GM21381 (cell line): Measurements from ENCODE around the gene IRF4.
"Not testable (repeated sequence)": the region's sequence is repeated elsewhere in the genome, so short reads cannot be mapped to it uniquely, and the experiment has no call there.

ENCODE experiments used
- ATAC-seq: cut with Tn5 transposase; IDR thresholded peaks from one replicate; pipeline ENCODE4 v1.9.1; 2021; ENCODE audit warnings: mild to moderate bottlenecking, moderate library complexity; ENCODE audit not compliant: unreplicated experiment

The IRF4 gene

DNA sequence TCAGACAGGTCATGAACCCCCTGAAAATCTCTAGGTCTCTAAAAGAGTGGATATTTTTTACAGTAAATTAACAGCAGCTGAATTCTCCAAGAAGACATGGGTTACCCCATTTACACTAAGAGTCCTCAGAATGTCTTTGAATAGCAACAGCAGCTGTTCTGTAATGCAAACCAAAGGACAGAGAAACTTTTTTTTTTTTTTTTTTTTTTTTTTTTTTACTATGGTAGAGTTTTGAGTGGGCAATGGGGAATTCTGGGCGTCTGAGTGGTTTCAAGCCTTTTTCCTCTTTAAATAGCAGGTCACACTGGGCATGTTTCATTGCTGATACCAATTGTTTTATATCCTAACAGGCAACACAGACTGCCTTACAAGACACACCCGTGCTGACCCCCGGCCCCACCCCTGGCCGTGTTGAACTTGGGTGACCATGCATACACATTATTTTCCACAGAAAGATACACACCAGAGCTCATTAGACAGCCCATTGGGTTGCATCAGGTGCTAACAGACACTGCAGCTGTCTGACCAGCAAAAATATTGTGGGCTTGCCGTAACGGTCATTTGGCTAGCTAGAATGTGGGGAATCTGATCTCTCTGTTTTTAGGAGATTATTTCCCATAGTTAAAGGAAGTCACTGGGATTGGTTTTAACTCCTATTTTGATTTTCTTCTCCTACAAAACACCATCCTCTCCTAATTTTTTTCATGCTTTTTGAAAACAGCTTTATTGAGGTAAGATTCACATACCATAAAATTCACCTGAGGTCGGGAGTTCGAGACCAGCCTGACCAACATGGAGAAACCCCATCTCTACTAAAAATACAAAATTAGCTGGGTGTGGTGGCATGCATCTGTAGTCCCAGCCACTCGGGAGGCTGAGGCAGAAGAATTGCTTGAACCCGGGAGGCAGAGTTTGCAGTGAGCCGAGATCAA, 26.7 kb upstream of the IRF4 start:
- no peak for ATAC-seq

DNA sequence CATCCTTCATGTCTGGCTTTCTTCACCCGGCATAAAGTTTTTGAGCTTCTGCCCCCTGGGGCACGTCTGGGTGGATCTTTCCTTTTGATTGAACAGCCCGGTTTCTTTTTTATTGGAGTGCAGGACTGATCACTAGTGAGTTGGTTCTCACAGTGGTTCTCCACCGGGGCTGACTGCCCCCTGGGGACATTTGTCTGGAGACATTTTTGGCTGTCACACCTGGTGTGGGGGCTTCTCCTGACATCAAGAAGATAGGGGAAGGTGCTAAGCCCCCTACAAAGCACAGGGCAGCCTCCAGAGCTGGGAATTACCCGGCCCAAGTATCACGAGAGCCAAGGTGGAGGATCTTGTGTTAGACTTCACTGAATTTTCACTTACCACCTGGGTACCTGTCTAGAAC, 25.7 kb upstream of the IRF4 start:
- no peak for ATAC-seq

DNA sequence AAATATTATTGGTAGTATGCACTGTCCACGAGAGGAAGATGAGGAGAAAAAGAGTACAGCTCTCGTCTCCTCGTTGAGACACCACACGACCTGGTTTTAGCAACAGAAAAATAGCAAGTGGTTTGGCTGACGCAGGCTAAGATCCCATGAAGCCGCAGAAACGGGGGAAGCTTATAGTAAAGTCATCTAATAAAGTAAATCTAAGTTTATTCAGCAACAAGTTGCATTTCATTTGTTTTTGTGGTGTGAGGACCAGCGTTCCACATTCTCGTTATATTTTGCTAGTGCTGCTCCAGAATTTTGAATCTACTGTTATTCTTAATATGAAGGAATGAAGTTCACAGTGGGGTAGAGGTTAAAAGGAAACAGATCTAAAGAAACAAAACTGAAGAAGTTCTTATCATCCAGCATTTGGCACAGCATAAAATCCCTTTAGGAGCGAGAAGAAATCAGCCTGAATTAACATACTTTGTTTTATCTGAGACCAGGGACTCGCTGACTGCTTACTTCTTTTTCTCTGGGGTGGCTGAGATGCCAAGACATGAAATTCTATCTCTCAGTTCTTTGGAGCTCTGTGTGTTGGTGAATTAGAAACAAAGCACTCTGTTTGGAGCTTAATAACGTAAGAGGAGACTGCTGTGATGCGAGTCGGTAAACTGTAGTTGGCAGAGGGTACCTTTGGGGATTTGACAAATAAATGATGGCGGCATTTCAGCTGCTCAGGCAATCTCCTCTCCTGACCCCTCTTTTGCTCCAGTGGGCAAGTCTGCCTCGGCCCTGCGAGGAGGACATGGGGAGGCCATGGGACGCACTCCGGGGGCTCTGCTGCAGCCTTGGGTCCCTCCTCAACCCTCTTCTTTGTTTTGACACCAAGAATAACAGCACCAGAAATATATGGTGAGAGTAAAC, 24.9 kb upstream of the IRF4 start:
- ATAC-seq, result no peak

DNA sequence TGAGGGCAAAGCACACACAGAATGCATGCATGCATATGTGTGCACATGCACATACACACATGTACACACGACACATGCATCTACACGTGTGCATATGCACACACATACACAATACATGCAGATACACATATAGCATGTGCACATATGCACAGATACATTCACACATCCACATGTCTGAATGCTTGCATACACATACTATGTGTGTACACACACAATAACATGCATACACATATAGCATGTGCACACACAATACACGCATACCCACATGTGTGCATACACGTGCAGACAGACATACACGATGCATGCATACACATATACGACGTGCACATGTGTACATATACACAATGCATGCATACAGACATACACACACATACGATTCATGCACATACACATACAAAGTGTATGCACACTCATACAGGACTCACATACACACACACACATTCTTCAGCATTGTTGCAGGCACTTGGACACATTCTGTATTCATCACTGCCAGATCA, 24.2 kb upstream of the IRF4 start:
- no peak for ATAC-seq

DNA sequence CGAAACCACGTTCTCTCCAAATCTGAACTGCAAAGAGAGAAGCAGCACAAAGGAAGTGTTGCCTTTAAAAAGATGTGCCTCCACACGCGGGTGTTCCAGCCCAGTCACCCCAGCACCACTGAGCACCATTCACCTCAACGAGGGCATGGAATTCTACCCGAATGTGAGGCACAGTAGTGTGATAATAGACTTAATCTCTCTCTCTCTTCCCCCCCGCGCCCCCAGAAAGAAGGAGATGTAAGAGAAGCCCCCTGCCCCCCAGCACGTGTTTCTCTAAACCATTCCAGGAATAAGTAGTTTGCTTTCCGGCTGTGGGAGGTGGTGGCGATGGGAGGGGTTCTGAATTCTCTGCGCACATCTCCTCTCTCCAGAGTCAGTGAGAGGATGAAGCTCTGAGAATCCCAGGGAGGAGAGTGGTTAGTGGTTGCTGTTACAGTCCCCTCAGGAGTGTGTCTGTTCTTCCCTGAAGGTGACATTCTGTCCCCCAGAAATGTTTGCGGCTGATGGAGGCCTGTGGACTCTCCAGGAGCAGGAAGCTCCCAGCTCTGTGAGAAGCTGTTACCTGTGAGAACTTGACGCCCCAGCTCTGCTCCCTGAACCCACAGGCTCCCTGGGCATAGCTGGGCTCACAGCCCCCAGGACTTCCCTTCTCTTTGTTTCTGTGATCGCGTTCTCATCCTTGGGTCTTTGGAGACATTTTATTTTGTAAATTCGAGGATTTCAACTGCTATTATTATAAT, 23.5 kb upstream of the IRF4 start:
- ATAC-seq, result no peak

DNA sequence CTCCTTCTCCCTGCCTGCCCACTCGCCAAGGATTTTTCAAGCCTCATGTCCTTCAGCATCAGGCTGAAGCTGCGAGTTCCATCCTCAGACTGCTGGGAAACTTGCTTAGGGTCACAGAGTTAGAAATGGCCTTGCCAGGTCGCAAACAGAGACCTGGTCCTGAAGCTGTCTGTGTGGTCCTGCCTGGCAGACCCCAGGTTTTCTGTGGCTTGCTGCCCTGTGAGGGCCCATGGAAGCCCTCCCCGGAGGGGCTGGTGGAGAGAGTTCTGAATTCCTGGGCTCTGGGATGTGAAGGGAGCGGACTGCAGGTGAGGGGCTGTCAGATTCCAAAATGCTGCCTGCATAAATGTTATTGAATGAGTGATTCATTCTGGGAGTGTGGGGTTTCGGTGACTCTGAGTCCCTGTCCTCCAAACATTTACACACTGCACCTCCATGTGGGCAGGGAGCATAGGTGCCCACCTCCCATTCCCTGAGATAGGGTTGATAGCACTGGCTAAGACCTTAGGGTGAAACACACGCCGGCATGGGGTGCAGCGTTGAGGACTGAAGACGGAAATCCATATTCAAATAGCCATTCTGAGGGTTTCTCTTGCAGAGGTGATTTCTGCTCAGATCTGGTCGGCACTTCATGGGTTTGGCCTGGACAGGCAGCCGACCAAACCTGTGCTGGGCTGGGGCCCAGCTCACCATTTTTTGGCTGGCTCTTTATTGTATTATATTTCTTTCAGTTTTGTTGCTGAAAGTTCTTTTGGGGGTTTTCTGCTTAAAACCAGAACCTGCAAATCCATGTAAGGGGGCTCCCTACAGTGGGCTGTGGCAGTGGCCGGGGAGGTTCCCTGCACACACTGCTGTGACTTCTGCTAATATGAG, 21.8 kb upstream of the IRF4 start:
- no peak for ATAC-seq

DNA sequence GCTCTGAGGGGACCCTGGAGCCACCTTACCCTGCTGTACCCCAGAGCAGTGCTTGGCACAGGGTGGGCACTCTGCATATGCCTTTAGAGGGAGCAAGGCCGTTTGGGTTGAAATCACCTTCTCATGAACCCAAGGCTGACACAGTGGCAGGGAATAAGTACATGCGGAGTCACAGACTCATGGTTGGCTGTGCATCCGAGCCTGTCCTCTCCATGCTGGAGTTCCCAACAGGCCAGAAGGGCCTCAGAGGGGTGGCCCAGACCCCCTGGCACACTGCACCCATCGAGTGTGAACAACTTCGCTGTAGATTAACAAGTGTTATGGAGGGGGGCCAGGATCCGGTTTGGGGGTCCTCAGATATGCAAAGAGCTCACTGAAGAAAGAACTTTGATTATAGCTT, 21.0 kb upstream of the IRF4 start:
- no peak for ATAC-seq

DNA sequence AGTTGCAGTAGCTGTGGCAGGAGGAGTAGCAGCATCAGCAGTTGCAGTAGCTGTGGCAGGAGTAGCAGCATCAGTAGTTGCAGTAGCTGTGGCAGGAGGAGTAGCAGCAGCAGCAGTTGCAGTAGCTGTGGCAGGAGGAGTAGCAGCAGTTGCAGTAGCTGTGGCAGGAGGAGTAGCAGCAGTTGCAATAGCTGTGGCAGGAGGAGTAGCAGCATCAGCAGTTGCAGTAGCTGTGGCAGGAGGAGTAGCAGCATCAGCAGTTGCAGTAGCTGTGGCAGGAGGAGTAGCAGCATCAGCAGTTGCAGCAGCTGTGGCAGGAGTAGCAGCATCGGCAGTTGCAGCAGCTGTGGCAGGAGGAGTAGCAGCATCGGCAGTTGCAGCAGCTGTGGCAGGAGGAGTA, 19.7 kb upstream of the IRF4 start:
- ATAC-seq, result not testable (repeated sequence)

DNA sequence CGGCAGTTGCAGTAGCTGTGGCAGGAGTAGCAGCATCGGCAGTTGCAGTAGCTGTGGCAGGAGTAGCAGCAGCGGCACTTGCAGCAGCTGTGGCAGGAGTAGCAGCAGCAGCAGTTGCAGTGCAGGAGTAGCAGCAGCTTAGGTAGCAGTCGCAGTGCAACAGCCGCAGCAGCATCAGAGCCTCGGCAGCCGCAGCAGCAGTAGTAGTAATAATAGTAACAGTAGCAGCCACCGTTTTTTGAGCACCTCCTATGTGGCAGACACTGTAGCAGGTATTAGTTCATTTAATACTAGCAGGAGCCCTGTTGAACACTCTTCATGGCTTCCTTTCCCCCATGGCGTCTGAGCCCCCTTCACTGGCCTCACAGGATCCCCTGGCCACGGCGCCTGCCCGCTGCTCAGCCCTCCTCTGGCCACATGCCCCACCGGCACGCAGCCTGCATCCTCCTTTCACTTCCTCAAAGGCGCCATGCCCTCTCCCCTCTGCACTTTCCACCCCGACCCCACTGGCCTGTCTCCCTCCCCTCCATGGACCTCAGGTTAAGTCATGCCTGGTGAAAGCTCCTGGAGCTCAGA, 19.1 kb upstream of the IRF4 start:
- no peak for ATAC-seq

DNA sequence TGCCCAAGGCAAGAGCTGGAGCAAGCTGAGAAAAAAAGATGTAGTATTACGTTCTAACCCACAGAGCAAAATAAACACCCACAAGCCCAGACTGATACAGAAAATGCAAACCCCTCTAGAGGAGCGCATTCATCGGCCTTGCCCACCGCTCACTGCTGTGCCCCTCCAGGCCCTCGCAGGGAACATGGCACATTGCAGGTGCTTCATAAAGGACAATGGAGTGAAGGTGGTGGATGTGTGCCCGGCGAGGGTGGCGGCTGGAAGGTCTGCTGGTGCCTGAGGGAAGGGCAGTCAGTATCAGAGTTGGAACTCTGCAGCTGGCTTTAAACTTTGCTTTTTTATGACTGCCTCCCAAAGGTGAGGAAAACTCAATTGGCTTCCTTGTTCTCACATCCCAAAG, 18.5 kb upstream of the IRF4 start:
- no peak for ATAC-seq

DNA sequence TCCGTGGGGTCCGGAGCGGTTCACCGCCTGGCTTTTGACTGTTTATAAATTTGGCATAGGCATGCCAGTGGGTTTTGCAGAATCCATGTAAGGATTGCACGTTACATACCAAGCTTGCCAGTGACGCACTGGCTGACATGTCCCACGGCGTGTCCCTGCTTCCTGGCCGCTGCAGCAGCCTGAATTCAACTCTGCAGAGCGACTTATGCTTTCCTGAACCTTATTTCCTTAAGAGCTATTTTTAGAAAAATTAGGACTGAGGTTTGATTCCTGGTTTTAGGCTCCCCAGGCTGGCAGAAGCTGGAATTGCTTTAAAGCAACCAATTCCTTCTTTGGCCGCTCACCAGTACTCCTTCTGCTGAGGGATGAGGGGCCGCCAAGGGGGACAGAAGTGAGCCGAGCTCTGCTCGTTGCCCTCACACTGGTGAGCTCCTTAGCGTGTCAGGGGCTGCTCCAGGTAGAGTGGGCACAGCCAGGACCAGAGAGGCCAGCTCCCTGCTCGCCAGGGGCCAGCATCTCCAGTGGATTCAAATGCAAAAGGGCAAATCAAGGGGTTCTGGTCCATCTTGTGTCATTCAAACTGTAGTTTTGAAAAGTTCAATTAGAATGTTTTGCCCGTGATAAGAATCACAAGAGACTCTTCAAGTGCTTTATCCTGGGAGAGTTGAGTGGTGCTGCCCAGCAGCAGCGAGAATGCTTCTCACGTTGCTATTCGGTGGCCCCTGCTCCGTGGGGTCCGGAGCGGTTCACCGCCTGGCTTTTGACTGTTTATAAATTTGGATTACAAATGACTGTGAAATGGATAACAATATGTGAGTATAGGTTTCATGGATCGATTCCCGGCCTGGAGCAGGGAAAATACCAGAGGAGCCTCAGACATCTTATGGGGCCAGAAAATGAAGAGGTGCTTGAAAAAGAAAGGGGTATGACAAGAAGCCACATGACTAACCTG, 17.5 kb upstream of the IRF4 start:
- no peak for ATAC-seq

DNA sequence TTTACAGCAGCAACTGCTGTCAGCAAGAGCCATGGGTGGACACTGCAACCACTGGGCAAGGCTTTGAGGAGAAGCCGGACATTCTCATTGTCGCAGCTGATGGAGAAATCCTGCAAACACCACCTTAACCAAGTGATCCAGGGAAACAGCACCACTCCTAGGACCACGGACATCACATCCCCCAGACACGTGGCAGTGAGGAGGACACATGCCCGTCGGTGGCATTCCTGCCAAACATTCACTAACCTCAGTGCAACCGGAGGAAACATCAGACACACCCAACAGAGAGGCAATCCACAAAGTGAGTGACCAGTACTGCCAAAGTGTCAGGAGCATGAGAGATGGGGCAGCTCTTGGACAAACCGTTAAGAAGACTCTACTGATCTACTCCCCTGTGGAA, 16.6 kb upstream of the IRF4 start:
- ATAC-seq, result no peak

DNA sequence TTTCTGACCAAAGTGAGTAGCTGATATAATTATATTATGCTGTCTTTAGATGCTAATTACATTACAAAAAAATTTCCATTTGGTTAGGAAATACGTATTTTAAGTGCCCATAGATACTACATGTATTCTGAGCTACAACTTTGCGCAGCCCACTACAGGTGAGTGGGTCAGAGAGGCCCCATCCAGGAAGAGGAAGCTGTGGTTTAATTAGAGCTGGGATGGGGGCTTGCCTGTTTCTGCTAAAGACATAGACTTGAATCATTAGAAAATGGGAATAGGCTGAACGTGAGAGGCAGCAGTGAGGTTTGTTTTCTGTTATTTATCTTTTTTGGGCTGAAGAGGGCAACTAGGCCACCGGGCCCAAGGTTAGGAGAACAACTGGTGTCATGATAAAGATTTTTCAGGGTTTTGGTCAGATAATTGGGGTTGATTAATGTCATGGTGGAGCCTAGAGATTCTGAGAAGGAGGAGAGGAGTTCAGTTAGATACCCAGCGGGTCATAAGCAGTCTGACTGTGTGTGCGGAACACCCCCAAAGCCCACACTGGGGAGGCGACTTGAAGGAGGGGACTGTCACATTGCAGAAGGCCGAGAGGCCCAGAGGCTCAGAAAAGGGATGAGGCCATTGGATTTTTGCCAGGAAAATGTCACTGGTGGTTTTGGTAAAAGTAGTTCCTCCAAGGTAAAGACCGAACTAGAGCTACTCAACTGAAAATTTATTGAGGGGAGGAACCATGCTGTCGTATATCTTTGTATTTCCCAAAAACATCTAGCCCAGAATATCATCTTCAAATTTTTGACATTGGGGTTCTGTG, 14.5 kb upstream of the IRF4 start:
- no peak for ATAC-seq

DNA sequence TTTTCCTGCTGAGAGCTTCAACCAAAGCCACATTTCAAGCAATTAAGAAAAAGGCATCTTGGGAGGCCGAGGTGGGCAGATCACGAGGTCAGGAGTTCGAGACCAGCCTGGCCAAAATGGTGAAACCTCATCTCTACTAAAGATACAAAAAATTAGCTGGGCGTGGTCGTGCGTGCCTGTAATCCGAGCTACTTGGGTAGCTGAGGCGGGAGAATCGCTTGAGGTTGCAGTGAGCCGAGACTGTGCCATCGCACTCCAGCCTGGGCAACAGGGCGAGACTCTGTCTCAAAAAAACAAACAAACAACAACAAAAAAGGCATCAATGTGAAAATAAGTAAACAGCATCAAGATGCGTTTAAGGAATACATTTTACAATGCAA, 13.9 kb upstream of the IRF4 start:
- ATAC-seq, result not testable (repeated sequence)

DNA sequence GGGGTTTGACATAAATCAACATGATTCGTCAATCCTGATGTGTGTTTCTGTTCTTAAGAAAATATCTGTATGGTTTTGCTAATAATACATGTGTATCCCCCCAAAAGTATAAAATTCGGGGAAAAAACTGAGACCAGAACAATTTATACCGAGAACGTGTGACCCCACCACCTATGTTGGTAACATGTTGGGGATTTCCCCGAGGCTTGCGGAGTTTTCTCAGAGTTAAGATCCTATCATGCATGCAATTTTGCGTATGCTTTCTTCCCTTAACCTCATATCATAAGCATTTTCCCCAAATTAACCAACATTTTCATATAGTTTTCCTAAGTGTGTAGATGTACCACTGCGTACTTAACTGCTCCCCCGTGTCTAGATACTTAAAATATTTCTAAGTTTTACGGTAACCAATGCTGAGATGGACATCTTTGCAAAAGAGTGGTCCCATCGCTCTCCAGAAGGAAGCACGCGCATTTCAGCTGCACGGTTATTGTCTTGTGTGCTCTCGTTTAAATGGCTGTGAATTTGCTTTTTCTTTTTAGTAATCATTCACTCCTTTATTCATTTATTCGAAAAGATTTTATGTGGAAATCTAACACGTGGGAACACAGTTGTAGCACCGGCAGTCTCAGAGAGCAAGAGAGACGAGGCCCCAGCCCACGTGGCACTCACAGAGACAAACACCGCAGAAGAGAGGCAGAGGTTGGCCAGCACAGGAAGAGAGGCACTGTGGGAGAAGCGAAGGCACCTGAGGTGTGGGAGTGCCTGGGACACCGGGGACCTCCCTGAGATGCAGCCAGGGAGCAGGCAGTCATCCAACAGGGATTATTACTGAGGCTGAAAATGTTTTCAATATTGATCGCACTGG, 13.2 kb upstream of the IRF4 start:
- no peak for ATAC-seq

DNA sequence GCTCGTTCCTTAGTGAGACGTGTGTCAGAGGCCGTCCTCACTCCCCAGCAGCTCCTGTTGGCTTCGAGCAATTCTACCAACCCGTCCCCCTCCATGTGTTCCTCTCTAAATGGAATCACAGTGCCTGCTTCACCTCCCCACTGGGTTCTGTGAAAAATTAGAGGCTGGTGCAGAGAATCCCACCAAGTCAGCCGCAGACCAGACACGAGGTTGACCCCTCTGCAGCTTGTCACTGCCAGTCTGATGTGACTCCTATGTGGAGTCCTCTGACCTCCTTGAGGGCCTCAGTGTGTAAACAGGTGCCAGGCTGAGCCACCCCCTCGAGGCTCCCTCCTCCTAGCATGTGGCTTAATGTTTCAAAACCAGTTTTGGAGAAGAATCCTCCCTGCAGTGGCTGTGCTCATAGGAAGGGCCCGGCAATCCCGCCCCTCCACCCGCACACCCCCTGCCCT, 12.6 kb upstream of the IRF4 start:
- peak; percentile 7 for ATAC-seq
